ENCODE measurements around the gene APEX1.

The APEX1 gene

DNA sequence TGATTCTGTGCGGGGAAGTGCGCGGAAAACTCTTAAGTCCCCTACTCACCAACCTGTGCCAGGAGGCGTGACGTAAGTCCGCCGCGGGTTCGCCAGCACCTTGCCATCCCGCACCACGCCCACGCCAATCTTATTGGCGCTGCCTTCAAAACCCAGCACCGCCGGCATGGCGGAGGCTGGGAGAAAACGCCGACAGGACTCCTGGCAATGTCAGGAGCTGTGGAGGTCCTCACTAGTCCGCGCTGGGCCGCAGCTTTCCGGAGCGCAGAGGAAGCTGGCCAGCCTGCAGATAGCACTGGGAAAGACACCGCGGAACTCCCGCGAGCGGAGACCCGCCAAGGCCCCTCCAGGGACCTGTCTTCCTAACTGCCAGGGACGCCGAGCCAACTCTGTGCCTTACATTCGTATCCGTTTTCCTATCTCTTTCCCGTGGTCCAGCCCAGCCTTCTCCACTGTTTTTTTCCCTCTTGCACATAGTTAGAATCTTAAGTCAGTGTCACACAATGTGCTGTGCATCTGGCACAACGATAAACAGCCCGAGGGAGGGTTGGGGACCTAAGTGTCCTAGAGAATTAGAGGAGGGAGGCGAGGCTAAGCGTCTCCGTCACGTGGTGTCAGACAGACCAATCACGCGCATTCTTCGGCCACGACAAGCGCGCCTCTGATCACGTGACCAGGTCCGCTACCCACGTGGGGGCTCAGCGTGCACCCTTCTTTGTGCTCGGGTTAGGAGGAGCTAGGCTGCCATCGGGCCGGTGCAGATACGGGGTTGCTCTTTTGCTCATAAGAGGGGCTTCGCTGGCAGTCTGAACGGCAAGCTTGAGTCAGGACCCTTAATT, at the start of gene APEX1, which contains the start of gene OSGEP:
TSS of gene APEX1 (plus strand) at position 711 of the 839 bp plus-strand sequence. CDS start 420 bp downstream, outside the sequence.
TSS of gene OSGEP (minus strand) at position 297 of the 839 bp plus-strand sequence. CDS start at position 168, 129 bp downstream.
- DNase-seq (ENCODE audit: low spot score), result peak; percentile 99

DNA sequence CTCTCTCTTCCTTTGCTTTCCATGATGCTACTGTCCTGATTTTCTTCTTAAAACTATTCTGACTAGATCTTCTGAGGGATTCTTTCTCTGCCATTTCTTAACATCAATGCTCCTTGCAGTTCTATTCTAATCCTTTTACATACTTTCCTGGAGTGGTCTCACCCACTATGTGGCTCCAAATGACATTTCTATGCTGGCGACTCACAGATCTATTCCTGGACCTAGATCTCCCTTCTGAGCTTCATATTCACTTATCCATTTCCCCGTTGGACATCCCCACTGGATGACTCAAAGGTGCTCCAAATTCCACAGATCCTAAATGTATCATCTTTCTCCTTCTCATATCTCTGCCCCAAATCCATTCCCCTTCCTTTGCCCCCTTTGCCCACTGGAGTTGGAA, 45.8 kb upstream of the APEX1 start:
- DNase-seq (ENCODE audit: low spot score), result peak; percentile 14

DNA sequence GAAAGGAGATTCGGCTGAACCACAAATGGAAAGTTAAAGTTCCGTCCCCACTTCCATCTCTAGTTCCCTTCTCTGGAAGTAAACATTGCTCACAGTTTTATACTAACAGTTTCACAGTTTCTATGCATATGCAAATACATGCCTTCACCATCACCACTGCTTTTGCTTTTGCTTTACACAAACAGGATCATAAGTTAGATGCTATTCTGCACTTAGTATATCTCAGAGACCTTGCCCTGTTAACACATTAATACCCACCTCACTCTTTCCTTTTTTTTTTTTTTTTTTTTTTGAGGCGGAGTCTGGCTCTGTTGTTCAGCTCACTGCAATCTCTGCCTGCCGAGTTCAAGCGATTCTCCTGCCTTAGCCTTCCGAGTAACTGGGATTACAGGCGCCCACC, 42.6 kb upstream of the APEX1 start:
- DNase-seq (ENCODE audit: low spot score), result peak; percentile 34

DNA sequence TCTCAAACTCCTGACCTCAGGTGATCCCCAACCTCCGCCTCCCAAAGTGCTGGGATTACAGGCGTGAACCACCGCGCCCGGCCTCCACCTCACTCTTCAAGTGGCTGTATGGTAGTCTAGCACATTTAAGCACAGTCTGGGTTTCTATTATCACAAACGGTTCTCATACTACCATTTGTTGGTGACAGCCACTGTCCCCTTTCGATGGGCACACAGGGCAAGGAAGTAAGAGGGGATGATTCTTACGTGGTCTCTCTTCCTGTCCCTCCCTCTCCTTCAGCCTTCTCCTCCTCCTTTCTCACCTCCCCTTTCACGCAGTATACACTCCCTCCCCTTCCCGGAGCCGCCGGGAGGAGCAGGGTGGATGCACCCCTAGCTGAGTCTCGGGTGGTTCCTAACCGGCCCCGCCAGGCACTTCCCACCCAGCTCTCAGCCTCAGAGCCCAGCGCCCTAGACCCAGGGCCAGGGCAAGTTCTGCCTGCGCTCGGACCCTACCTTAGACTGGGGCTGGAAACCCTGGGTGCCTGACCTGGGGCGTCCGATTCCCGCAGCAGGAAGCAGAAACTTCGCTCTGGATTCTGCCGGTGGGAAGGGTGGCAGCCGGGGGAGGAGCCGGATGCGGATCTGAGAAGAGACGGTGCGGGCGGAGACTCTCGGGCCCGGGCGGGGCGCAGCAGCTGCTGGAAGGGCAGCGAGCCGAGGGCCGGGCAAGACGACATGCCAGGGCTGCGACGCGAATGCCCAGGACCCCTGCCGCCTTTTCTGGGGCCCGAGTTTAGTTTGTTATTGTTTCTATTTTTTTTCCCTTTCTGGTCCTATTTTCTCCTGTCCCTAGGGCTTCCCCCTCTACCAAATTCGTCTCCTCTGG, 41.9 kb upstream of the APEX1 start, which contains the start of gene TEP1:
TSS of gene TEP1 (minus strand) at position 626 of the 868 bp plus-strand sequence. CDS start 5,062 bp downstream, outside the sequence.
- peak; percentile 85 for DNase-seq (ENCODE audit: low spot score)

DNA sequence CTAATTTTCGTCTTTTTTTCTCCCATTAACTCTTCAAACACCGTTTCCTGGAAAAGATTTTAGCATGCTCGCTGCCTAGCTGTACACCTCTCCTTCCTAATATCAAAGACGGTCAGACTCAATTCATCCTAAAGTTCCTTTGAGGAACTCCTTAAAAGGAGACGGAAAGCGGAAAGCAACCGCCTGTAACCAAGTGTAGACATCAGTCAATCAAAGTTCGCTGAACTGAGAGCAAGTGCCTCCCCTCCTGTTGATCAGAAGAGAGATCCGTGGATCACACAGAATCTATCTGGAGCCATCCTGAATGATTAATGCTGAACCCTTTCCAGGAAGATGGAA, 41.3 kb upstream of the APEX1 start:
- DNase-seq (ENCODE audit: low spot score), result peak; percentile 76

DNA sequence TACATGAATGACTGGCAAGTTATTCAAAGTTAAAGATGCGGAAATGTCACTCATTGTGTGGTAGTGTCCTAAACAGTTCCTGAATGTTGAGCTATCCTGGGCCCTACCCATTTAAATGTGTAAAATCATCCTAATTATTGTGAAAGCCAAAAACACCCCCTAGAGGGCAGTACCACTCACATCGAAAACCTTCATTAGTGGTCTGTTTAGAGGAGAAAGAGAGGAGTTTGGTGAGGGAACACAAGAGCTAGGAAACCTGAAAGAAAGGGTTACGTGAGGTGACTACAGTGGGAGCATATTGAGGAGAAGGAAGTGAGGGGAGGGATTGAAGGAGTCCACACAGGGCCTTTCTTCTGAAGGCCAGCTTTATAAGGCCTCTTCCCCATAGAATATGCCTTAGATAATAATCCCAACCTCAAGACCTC, 39.2 kb upstream of the APEX1 start:
- peak; percentile 77 for DNase-seq (ENCODE audit: low spot score)

DNA sequence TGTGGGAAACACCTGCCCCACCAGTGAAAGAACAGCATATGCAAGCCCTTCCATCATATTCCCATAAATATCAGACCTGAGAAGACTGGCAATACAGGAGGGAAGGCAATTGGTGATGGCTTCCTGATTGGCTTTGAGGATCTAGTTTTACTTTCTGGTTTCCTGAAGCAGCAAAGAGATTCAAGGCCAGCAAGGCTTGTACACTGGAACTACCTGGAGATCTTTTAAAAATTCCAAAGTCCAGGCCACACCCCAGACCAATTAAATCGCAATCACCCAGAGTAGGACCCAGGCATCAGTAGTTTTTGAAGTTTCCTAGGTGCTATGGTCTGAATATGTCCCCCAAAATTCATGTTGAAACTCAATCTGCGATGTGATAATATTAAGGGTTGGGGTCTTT, 38.8 kb upstream of the APEX1 start:
- no peak for DNase-seq (ENCODE audit: low spot score)

DNA sequence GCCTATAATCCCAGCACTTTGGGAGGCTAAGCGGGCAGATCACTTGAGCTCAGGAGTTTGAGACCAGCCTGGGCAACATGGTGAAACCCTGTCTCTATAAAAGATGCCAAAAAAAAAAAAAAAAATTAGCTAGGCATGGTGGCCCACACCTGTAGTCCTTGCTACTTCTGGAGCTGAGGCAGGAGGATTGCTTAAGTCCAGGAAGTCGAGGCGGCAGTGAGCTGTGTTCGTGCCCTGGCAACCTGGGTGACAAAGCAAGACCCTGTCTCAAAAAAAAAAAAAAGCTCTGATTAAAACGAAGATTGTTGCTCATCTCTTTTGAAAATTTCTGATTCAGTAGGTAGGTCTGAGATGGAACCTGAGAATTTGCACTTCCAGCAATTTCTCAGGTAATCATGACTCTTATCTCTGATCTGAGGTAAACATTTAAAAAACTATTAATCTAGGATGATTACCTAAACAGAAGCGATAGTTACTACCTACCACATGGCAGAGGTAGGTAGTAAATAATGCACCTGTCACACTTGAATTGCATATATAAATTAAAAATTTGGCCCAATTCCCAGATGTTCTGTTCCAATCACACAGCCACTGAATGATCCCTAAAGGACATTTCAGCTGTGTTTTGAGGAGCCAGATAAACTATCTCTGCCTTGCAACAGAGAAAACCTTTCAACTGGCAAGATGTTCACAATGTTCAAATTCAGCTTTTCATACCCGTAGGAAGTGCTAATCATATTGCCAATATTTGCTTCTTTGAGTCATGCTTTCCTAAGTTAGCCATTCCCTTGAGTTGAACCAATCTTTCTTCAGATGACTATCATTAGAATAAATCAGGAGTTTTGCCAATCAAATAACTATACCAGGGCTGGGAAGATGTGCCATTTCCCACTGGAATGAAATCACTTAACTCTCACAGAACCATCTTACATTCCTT, 37.5 kb upstream of the APEX1 start:
- no peak for DNase-seq (ENCODE audit: low spot score)

DNA sequence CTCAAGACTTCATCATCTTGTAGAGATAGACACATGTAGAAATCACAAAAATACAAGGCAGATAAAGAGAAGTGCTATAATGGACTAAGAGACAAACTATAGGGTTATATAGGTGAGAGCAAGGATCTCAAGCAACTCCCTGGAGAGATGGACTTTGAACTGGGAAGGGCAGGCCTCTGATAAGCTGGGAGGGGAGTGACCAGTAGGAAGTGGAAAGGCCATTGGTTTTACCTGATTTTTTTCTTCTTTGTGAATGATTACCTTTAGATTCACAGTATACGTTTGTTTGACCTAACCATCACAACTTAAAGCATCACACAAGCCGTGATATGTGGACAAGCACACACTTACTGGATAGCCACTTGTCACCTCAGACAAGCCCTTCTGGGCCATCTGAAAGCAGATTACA, 36.5 kb upstream of the APEX1 start:
- no peak for DNase-seq (ENCODE audit: low spot score)

DNA sequence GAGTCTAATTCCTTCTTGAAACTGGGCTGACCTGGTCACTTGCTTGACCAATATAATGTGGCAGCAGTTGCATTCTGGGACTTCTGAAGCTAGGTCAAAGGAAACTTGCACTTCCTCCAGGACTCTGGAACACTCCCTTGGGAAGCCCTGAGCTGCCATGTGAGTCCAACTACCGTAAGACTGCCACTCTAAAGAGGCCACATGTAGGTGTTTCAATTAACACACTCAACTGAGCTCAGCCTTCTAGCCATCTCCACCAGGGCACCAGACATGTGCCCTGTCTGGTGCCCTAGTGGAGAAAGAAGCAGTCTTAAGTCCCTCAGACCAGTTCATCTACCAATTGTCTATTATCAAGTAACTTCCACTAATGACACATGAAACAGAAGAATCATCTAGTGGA, 35.6 kb upstream of the APEX1 start:
- DNase-seq (ENCODE audit: low spot score), result no peak

DNA sequence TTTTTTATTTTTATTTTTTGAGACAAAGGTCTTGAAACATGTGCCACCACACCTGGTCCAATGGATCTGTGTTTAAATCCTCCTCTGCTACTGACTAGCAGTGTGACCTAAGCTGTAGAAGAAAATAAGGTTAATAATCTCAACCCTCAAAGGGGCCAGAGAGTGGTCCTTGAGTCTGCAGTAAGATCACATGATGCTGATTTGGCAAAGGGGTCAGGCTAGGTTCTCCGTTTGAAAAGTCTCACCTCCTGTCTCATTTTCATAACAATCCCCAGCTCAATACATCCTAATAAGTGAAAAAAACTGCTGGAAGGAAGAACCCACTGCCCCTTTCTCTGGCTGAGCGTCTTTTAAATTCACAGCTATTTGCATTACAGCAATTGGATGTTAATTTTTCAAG, 33.8 kb upstream of the APEX1 start:
- DNase-seq (ENCODE audit: low spot score), result no peak

DNA sequence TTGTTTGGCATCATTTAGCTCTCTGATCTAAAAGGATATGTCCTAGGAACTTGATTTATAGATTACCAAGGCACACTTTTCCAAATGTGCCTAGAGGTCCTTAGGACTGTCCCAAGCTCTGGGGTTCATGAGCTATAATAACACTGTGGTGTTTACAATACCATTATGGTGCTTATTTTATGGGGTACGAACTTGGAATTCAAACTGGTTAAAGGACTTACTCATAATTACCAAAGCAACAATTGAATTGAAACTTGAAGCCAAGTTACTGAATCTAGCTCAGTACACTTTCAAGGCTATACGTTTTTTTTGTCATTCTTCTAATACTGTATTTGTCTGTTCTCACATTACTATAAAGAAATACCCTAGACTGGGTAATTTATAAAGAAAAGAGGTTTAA, 32.1 kb upstream of the APEX1 start:
- no peak for DNase-seq (ENCODE audit: low spot score)

DNA sequence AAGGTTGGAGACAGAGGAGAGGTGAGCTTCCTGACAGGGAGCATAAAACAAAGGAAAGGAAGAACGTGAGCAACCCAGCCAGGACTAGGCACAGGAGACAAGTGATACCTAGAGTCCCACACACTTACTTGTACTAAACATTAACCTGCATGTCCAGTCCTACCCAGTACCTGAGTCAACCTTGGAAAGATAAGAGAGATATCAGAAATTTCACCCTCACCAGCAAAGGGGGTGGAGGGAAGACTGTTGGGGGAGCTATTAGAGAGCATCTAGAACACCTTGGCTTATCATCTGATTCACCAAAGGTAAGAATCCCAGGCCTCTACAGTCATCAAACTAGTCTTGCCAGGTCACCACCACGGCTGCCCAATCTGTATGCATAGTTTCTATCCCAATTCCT, 30.2 kb upstream of the APEX1 start:
- no peak for DNase-seq (ENCODE audit: low spot score)

DNA sequence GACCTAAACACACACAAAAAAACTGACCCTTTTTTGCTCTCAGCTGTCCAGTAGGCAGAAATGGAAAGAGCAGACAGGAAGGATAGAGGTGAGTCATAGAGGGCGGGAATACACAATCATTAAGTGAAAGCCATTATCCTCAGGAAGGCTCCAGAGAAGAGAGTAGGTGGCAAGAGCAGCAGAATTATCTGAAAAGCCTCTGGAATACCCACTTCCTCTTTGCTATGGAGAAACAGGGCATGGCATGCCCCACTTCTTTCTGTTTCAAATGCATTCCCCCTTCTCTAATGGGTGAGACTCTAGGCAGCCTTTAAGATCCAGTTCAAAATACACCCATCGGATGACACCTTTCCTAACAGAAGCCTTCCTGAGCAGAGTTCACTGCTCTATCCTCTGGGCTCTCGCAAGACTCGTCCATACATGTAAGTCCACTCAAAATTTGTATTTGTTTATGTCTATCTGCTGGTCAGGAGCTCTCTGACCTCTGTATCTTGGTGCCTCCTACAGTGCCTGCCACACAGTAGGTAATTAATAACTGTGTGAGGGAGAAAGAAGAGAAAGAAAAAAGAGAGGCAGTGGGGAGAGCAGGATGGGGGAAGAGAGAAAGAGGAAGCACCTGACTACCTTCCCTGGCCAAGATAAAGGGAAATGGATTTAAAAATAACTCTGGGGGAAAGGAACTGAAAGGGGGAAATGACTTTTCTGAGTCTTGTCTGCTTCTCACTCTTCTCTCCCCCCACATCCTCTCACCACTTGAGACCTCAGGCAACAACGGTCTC, 27.6 kb upstream of the APEX1 start:
- DNase-seq (ENCODE audit: low spot score), result peak; percentile 61

DNA sequence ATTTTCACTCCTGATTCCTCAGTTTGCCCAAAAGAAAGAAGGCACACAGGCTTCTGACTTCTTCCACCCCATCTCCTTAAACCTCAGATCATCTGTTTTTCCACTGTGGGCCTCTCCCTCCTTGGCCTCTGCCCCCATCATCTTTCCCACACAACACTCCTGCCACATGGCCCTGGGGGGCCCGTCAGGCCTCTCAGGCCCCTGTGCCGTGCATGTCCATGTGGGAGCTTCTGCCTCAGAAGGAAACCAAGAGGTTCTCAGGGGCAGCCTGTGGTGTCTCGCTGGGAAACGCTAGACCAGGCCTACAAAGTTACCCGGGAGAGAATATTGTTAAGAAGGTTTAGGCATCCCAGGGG, 27.0 kb upstream of the APEX1 start:
- no peak for DNase-seq (ENCODE audit: low spot score)

DNA sequence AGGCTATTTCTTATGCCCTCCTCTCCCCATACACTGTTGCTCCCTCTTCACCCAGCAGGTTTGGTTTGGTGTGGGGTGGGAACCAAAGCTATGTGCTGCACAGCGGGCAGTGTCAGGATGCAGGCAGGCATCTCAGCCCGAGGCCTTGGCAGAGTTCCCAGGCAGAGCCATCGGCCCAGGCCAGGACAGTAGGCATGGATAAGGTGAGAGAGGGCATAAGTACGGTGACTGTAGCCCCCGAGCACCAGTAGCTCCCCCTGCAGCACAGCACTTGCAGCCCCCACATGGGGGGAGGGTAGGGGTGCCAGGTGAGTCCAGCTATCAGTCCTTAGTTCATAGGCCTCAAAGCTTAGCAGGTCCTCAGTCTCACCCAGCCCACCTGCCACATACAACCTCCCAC, 26.2 kb upstream of the APEX1 start:
- no peak for DNase-seq (ENCODE audit: low spot score)

DNA sequence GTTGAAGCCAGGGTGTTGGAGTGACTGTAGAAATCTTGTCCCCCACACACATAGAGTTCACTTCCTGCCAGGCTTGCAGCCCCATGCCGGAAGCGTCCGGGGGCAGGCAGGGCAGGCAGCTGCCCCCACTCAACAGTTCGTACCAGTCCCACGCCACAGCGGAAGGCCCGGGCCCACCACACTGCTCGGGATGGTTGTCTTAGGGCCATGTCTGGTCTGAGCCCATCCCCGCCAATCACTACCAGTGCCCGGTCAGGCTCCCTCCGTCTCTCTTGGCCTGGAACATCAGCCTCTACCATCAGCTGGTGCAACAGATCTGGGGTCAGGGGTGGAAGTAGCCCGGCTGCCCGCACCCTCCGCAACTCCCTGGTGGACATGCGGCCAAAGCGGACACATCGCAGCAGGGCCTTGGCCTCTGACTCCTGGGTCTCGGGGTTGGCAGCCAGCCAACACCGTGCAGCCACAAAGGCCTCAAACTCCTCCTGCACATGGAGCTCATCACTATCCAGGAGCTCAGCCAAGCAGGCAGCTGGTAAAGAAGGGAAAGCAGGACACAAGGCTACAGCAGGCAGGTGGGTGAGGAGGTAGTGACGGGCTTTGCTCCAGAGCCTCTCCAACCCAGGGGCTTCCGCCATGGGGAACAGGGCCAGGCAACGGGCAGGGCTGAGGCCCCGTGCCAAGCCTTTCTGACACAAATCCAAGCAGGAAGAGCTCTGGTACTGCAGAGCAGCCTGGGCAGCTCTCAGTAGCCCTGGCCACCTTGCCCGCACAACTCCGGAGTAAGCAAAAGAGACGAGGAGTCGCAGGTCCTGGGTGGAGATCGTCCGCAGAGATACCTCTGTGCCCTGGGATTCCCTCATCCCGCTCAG, 25.0 kb upstream of the APEX1 start:
- DNase-seq (ENCODE audit: low spot score), result no peak

DNA sequence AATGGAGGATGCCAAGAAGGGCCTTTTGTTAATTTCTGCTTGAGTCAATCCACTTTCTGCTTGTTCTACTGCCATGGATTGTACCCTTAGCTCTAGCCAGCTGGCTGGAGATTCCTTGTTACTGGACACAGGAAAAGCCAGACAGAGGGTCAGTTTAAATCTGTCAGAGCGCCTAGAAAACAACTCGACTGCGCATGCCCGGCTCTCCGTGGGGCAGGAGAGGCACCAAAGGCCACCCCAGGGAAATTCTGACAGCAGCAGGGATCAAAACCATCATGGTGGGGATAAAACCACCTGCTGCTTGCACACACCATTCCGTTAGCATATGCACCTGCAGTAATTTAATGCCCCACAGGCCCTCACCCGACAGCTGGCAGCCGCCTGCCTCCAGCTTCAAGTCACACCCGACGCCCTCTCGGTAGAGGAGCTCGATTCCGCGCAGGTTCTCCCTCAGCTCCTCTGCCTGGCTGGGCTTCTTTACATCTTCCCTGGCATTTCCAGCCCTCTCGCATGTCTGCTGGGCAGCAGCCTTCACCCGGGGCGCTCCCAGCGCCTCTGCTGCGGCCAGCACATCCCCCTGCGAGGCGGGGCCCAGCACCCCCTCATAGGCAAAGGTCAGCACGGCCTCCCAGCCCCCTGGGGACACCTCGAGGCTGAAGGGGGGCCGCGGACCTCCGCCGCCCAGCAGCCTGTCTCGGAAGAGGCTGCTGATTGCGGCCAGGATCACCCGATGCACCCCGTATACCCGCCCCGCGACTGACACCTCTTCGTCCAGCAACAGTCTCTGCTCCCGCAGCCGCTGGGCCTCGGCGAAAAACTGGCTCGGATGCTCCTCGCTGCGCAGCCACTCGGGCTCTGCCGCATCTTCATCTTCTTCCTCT, 20.1 kb upstream of the APEX1 start:
- DNase-seq (ENCODE audit: low spot score), result no peak

All from RKO (cell line).